ENCODE results near the gene TARS1. TPM values are rescaled to one million over a fixed set of nuclear protein-coding genes. Genes with fewer than 3 reads are reported as not detected.

Gene TARS1
- total and polyA plus RNA-seq, 10 of the 15 experiments (the other 5 are each of a cell fraction or from before 2014, with no cell fraction given), result 163 to 350 (median 228) TPM

- TF ChIP-seq CUX1 (IDR thresholded peaks at IDR 0.05; ENCODE audit: insufficient replicate concordance, low read depth, low read length) (no peak), ZBTB11 (CRISPR knock-in tag; IDR thresholded peaks at IDR 0.05) (no peak), BCL3 (IDR thresholded peaks at IDR 0.05; ENCODE audit: borderline replicate concordance, insufficient read depth, low read depth, low read length, poor library complexity, severe bottlenecking) (no peak), USF1 (IDR thresholded peaks at IDR 0.05; ENCODE audit: borderline replicate concordance, extremely low read length, insufficient read depth, low read depth, low read length) (no peak)
These were observed 30.5 kb upstream of the TARS1 start (continued) for GRCh38 chr5:33410221-33410620.
